Activated T-cell treated with anti-CD3 and anti-CD28 coated beads, Interleukin-2, amount 50 U/mL, for 4 hours (primary cell): ENCODE measurements around the gene DOC2A. TPM values are rescaled to one million over a fixed set of nuclear protein-coding genes. Genes with fewer than 3 reads are reported as not detected.

Experiments used
- ATAC-seq, 2 donors: fragments of 200-7000 bp; cut with Tn5 transposase; one replicate each; pipeline ENCODE4 v1.10.0; 2021
- DNase-seq: peaks from one replicate; pipeline ENCODE4 v3.0.0-alpha.2; 2020
- H3K27me3 Mint-ChIP-seq: one replicate; pipeline ENCODE4 v1.8.0; 2021; ENCODE audit warnings: low read depth, mixed read lengths
- H3K36me3 Mint-ChIP-seq: one replicate; pipeline ENCODE4 v1.8.0; 2022; ENCODE audit warnings: mixed read lengths; ENCODE audit not compliant: insufficient read depth
- H3K4me1 Mint-ChIP-seq: one replicate; pipeline ENCODE4 v1.8.0; 2021; ENCODE audit warnings: low read depth, mixed read lengths
- H3K4me3 Mint-ChIP-seq: one replicate; pipeline ENCODE4 v1.8.0; 2021; ENCODE audit warnings: mild to moderate bottlenecking, moderate library complexity, mixed read lengths
- H3K9me3 Mint-ChIP-seq: one replicate; pipeline ENCODE4 v1.8.0; 2021; ENCODE audit warnings: mixed read lengths
- total RNA-seq, 3 donors: library from RNA; stranded (reverse); gene quantifications; one replicate each; pipeline ENCODE4 v1.2.1, GENCODE V29; 2021

The DOC2A gene
- total RNA-seq, 3 donors from 2014 or later = 0.49 to 2.5 (median 1.1) TPM

GRCh38 chr16:30032083-30032819 is 21.4 kb upstream of the DOC2A start:
- H3K27me3 Mint-ChIP-seq = peaks cover 51% of the 10 kb centered on the region
- no peak overlapping the region for H3K4me3 Mint-ChIP-seq
- H3K36me3 Mint-ChIP-seq = no peaks in the 10 kb centered on the region
- DNase-seq (peak; percentile 50), ATAC-seq (peak; percentile 36 to 60)
- peaks cover 10% of the 10 kb centered on the region for H3K4me1 Mint-ChIP-seq
- no peaks in the 10 kb centered on the region for H3K9me3 Mint-ChIP-seq

DNA sequence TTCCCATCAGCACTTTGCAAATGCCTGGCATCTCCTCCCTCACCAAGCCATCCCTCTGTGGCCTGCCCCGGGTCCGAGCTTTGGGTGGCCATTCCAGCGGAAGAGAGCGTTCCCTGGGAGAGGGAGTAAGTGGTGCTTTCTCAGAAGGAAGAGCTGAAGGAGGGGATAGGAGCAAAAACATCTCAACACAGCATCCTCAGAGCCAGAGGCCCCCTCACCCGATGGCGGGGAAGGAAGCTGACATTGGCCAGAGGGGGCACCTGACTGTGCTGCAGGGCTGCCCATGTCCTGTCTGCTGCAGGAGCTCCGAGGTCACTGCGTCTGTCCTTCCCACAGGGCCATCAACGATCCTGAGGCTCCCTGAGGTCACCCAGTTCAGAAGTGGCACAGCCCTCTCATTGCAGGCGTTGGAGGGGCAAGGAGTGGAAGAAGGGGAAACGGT is 20.7 kb upstream of the DOC2A start:
- ATAC-seq (no peak), DNase-seq (no peak)
- H3K4me1 Mint-ChIP-seq = peaks cover 10% of the 10 kb centered on the region
- no peaks in the 10 kb centered on the region for H3K9me3 Mint-ChIP-seq
- H3K27me3 Mint-ChIP-seq = peaks cover 58% of the 10 kb centered on the region
- H3K36me3 Mint-ChIP-seq = no peaks in the 10 kb centered on the region
- H3K4me3 Mint-ChIP-seq = no peak overlapping the region

DNA sequence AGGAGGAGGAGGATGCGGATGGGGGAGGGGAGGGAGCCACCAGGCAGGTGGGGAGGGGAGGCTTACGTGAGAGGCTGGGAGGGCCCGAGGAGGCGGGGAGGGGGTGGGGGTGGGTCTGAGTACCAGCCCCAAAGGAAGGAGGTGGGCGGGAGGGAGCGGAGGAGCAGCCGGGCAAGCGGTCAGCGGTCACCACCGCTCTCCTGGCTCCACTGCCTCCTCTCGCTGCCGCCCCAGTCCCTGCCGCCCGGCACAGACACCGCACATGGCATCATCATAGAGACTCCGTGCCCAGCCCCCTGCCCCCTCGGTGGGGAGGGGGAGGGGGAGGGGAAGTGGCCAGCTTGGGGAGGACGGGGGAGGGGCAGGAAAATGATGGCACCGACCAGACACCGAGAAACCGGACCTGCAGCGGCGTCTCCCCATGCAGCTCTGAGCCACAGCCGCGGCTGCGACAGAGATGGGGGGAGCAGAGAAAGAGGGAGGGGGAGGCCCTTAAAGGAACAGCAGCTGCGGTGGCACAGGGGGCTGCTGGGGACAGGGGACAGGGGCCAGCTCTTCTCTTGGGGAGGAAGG is 20.1 kb upstream of the DOC2A start, which contains the start of gene TLCD3B:
Gene TLCD3B (minus strand): TSS at position 431 of the 573 bp plus-strand sequence. CDS start 744 bp downstream, outside the sequence.
- peaks cover 61% of the 10 kb centered on the region for H3K27me3 Mint-ChIP-seq
- peaks cover 10% of the 10 kb centered on the region for H3K4me1 Mint-ChIP-seq
- H3K9me3 Mint-ChIP-seq = no peaks in the 10 kb centered on the region
- H3K4me3 Mint-ChIP-seq = peak within 1 kb of the TSS; percentile 24
- ATAC-seq = peak in 1 of 2 donors; percentile 38
- no peaks in the 10 kb centered on the region for H3K36me3 Mint-ChIP-seq
- no peak for DNase-seq

DNA sequence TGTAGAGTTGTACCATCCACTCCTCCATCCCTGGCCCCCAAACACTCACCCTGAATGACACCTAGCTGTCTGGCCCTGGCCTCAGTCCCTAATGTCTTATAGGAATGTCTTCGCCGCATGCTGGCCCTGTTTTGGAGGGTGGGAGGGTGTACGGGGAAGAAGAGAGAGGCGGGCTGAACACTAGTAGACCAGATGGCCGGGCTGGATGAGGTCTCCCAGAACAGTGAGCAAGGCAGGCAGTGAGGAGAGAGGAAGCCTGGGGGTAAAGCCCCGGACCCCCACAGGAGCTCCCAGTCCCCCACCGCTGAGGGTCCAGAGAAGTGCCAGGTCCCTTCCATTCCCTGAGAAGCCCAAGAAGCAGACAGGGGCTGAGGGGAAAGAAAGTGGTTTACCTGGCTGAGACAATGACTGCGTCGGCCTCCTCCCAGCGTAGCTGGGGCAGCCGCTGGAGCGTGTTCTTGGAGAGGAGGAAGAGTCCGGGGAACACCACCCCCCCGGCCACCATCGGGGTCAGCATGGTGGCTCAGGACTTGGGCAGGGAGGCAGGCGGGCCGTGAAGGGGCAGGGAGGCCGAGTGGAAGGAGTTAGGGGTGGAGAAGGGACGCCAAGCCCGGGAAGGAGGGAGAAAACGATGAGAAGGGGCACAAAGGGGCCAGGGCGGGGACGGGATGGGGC is 19.3 kb upstream of the DOC2A start:
- ATAC-seq = no peak
- H3K4me1 Mint-ChIP-seq = peaks cover 10% of the 10 kb centered on the region
- H3K9me3 Mint-ChIP-seq = no peaks in the 10 kb centered on the region
- no peaks in the 10 kb centered on the region for H3K36me3 Mint-ChIP-seq
- no peak overlapping the region for H3K4me3 Mint-ChIP-seq
- no peak for DNase-seq
- H3K27me3 Mint-ChIP-seq = peaks cover 61% of the 10 kb centered on the region

DNA sequence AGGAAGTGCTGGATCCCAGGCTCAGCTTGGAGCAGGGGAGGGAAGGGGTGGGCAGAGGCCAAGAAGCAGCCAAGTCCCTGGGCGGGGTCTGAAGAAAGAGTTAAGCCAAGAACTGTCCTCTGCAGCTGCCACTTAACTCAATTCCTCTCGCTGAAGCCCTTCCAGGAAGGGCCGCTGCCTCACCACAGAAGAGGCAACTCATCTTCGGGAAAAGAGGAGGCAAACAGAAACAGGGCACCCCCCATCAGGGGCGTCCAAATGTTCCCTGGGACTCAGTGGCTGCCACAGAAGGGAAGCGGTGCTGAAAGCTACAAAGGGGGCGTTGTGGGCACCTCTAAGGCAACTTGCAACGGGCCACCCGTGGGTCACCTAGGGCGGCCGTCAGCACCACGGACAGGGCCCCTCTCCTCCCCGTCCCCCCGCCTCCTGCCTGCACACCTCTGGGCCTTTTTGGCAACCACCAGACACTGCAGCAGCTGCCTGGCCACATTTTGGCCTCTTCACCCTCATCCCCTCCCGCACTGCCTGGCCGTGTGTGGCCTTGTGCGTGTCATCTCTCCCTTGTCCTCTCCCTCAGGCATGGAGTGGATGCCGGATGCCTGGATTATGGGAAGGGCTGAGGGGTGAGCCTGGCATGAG is 17.7 kb upstream of the DOC2A start:
- Mint-ChIP-seq H3K36me3 (no peaks in the 10 kb centered on the region), H3K27me3 (peaks cover 57% of the 10 kb centered on the region), H3K4me1 (peaks cover 10% of the 10 kb centered on the region), H3K4me3 (no peak overlapping the region), H3K9me3 (no peaks in the 10 kb centered on the region)
- no peak for ATAC-seq
- no peak for DNase-seq

DNA sequence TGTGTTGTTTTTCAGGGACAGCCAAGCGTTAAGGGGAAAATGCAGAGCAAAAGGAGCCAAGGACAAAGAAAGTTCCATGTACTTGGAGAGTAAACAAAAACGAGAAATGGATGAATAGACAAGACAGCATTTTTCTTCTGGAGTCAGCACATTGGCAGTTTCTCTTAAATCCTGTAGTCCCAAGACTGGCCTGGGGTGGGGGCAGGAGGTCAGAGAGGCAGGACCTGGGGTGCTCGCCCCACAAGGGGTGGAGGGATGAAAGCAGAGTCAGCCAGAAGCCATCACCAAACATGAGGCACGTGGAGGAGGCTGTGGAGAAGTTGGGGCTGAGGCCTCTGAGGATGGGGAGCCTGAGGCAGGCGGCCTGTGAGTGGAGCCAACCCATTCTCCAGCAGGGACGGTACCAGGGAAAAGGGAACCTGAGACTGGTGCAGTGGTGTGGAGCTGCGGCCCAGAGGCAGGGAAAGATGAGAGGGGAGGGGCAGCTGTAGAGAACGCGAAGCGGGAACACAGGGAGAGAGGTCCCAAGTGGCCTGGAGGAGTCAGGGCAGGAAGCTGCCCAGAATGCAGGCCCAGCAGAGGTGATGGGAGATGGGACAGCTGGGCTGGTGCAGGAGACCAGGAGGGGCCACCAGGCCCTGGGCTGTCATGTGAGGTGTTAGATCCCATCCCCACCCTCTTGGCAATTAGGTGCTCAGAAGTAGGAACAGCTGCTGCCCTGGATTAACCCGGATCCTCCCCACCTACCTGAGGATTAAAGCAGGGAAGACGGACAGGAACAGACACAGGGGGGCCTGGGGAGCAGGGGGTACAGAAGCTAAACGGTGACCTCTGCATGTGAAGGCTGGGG is 17.0 kb upstream of the DOC2A start:
- H3K4me1 Mint-ChIP-seq = peaks cover 8% of the 10 kb centered on the region
- ATAC-seq (no peak), DNase-seq (no peak)
- H3K27me3 Mint-ChIP-seq = peaks cover 57% of the 10 kb centered on the region
- H3K9me3 Mint-ChIP-seq = no peaks in the 10 kb centered on the region
- H3K36me3 Mint-ChIP-seq = no peaks in the 10 kb centered on the region
- no peak overlapping the region for H3K4me3 Mint-ChIP-seq

- H3K36me3 Mint-ChIP-seq = no peaks in the 10 kb centered on the region
- H3K9me3 Mint-ChIP-seq = no peaks in the 10 kb centered on the region
- H3K4me3 Mint-ChIP-seq = no peak overlapping the region
- peaks cover 4% of the 10 kb centered on the region for H3K4me1 Mint-ChIP-seq
- ATAC-seq (no peak), DNase-seq (no peak)
- H3K27me3 Mint-ChIP-seq = peaks cover 47% of the 10 kb centered on the region
Measured at GRCh38 chr16:30026449-30026848, 15.6 kb upstream of the DOC2A start.

GRCh38 chr16:30025574-30025973 is 14.7 kb upstream of the DOC2A start:
- Mint-ChIP-seq H3K27me3 (peaks cover 45% of the 10 kb centered on the region), H3K4me1 (peaks cover 9% of the 10 kb centered on the region), H3K9me3 (no peaks in the 10 kb centered on the region), H3K36me3 (no peaks in the 10 kb centered on the region), H3K4me3 (no peak overlapping the region)
- ATAC-seq = no peak
- no peak for DNase-seq

DNA sequence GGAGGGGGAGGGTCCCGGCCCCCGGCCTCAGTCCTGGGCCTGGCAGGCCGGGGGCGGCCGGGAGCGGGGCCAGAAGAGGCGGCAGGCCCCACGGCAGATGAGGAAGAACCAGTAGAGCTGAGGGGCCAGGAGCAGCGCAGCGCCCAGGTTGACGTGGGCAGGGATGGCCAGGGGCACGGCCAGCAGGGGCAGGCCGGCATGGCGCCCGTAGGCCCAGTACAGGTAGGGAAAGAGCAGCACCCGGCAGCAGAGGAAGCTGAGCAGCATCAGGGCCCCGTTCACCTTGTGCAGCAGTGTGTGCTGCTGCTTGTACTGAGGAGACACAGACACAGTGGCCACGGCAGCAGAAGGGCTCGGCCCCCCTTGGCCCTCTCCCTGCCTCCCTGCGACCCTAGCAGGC is 14.3 kb upstream of the DOC2A start:
- Mint-ChIP-seq H3K9me3 (no peaks in the 10 kb centered on the region), H3K27me3 (peaks cover 43% of the 10 kb centered on the region), H3K36me3 (no peaks in the 10 kb centered on the region), H3K4me3 (no peak overlapping the region), H3K4me1 (peaks cover 7% of the 10 kb centered on the region)
- DNase-seq (no peak), ATAC-seq (no peak)

DNA sequence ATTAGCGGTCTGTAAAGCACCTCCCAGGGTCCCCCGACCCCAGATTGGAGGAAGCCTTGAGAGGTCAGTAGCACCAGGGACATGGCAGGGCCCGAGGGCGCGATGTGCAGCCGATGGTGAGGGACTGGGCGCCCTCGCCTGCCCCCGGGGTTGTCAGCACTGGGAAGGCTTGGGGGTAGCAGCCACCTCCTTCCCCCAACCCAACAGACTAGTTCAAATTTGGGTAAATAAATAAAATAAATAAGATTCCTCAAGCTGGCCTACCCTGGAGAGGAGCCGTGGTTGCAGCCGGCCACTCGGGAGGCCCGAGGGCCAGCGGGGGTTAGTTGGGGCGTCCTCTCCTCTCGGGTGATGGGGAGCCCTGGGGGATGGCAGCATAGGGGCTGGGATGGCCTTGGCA is 13.6 kb upstream of the DOC2A start:
- H3K27me3 Mint-ChIP-seq = peaks cover 36% of the 10 kb centered on the region
- peaks cover 5% of the 10 kb centered on the region for H3K4me1 Mint-ChIP-seq
- DNase-seq = no peak
- H3K4me3 Mint-ChIP-seq = no peak overlapping the region
- no peak for ATAC-seq
- H3K36me3 Mint-ChIP-seq = no peaks in the 10 kb centered on the region
- H3K9me3 Mint-ChIP-seq = no peaks in the 10 kb centered on the region

DNA sequence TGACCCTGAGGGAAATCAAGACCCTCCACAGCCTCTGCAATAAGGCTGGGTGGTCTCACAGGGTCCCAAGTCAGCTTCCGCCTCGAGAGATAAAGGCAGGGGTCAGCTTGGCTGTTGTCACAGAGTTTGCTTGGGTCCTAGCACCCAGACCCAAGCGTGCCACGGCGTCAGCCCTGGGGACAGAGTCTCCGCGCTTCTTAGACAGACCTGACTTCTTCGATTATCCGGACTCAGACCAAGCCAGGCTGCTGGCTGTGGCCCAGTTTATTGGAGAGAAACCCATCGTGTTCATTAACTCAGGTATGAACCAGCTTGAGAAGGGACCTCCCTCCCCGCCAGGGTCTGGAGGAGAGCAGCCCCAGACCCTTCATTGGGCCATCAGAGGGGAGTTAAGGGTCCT is 12.8 kb upstream of the DOC2A start:
- ATAC-seq = no peak
- no peak for DNase-seq
- Mint-ChIP-seq H3K4me3 (no peak overlapping the region), H3K27me3 (peaks cover 27% of the 10 kb centered on the region), H3K36me3 (no peaks in the 10 kb centered on the region), H3K9me3 (no peaks in the 10 kb centered on the region), H3K4me1 (peaks cover 5% of the 10 kb centered on the region)

- Mint-ChIP-seq H3K4me3 (no peak within 1 kb of the TSS), H3K27me3 (peaks cover 21% of the 10 kb centered on the region), H3K9me3 (no peaks in the 10 kb centered on the region), H3K36me3 (no peaks in the 10 kb centered on the region), H3K4me1 (peaks cover 5% of the 10 kb centered on the region)
- DNase-seq (no peak), ATAC-seq (no peak)
Measured at GRCh38 chr16:30022887-30023286, 12.1 kb upstream of the DOC2A start, which contains the start of gene C16orf92. Gene C16orf92, plus strand, starts transcription at chr16:30023198. Its CDS starts 143 bp downstream, at chr16:30023341.

DNA sequence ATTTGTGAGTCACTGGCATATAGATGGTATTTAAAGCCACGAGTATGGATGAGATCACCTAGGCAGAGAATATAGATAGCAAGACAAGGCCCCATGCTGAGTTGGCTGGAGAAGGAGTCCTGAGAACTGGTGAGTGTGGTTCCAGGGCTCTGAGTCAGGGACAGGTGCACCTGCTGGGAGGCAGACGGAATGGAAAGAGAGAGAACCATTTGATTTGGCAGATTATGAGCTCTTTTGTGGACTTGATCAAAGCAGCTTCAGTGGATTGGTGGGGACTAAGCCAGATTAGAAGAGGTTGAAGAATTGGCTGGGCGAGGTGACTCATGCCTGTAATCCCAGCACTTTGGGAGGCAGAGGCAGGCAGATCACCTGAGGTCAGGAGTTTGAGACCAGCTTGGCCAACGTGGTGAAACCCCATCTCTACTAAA is 7.9 kb upstream of the DOC2A start:
- H3K4me1 Mint-ChIP-seq = peaks cover 5% of the 10 kb centered on the region
- no peak overlapping the region for H3K4me3 Mint-ChIP-seq
- peaks cover 1% of the 10 kb centered on the region for H3K27me3 Mint-ChIP-seq
- ATAC-seq = no peak
- no peaks in the 10 kb centered on the region for H3K9me3 Mint-ChIP-seq
- DNase-seq = no peak
- H3K36me3 Mint-ChIP-seq = no peaks in the 10 kb centered on the region
